HepG2 (cell line): ENCODE data around the gene CD19. TPM values are rescaled to one million over a fixed set of nuclear protein-coding genes. Genes with fewer than 3 reads are reported as not detected.

Experiments
- ATAC-seq: fragments of 200-7000 bp; cut with Tn5 transposase; 3 replicates; pipeline ENCODE4 v1.9.1; 2020; ENCODE audit warnings: mild to moderate bottlenecking, moderate library complexity
- BruUV-seq: library from RNA; stranded (reverse); fragments of 400-500 nt; replicated peaks from 2 replicates; lab custom pipeline; 2021; lab: Mats Ljungman, UMichigan
- CTCF ChIA-PET: fragments of 300-600 bp; formaldehyde crosslinking; extraction: SDS; loops from one replicate; lab custom pipeline; 2021; ENCODE audit warnings: low total read pairs, inconsistent platforms, low intra/inter-chr PET ratio; lab: Yijun Ruan, JAX
- POLR2A ChIA-PET: fragments of 350-600 bp; sonication (Branson Sonifier 250); formaldehyde crosslinking; loops from one replicate; lab custom pipeline; 2020; ENCODE audit warnings: antibody characterized with exemption, inconsistent platforms; lab: Yijun Ruan, JAX
- DNase-seq: peaks from one replicate; pipeline ENCODE4 v3.0.0-alpha.2; 2015; ENCODE audit warnings: low spot score
- FAIRE-seq: peaks from 3 replicates; lab custom pipeline; 2011; peaks lifted over from hg19 to GRCh38; lab: Jason Lieb, UNC
- H2AFZ ChIP-seq: one replicate; pipeline ENCODE4 v1.6.1; 2011; ENCODE audit warnings: low read length, inconsistent platforms
- H3K27ac ChIP-seq: fragments of 300-600 bp; 3 replicates; pipeline ENCODE4 v1.8.0; 2011; ENCODE audit warnings: mixed run types, mild to moderate bottlenecking, mixed read lengths, low read length, inconsistent platforms; ENCODE audit not compliant: insufficient read depth; ENCODE audit errors: extremely low read length
- H3K27me3 ChIP-seq, 2 experiments: fragments of 200-600 bp in 1 of 2; 2 replicates in 1 of 2; 3 replicates in 1 of 2; pipeline versions ENCODE4 v1.6.0 to v1.8.0; 2011; ENCODE audit warnings: low read length in 2 of 2, mild to moderate bottlenecking in 2 of 2, moderate library complexity in 2 of 2, inconsistent platforms in 1 of 2; ENCODE audit not compliant: insufficient read depth in 2 of 2, control insufficient read depth in 1 of 2
- H3K36me3 ChIP-seq, 2 experiments: fragments of 200-600 bp in 1 of 2; replicated peaks in 1 of 2; 2 replicates in 1 of 2; 3 replicates in 1 of 2; pipeline versions ENCODE4 v1.5.1 to v1.8.0; 2011; ENCODE audit warnings: low read length in 2 of 2, inconsistent platforms in 1 of 2; ENCODE audit not compliant: insufficient read depth in 2 of 2, control insufficient read depth in 1 of 2
- H3K4me1 ChIP-seq: 2 replicates; pipeline ENCODE4 v1.5.1; 2012; ENCODE audit warnings: low read length, inconsistent platforms; ENCODE audit not compliant: insufficient read depth
- H3K4me2 ChIP-seq: 2 replicates; pipeline ENCODE4 v1.6.0; 2011; ENCODE audit warnings: low read depth, low read length, inconsistent platforms
- H3K4me3 ChIP-seq, 3 experiments: fragments of 200-600 bp in 1 of 3; sonication (generic), shearing (Covaris generic) in 1 of 3; replicated peaks in 1 of 3; 2 replicates each; pipeline ENCODE4 v1.5.1; 2011 to 2016; ENCODE audit warnings: low read length in 3 of 3, inconsistent platforms in 2 of 3, low read depth in 2 of 3, mild to moderate bottlenecking in 2 of 3, control low read depth in 1 of 3, mixed read lengths in 1 of 3; ENCODE audit not compliant: insufficient read depth in 1 of 3
- H3K79me2 ChIP-seq: one replicate; pipeline ENCODE4 v1.6.1; 2011; ENCODE audit warnings: low read length, inconsistent platforms; ENCODE audit not compliant: insufficient read depth
- H3K9ac ChIP-seq: 2 replicates; pipeline ENCODE4 v1.6.0; 2011; ENCODE audit warnings: mild to moderate bottlenecking, low read depth, low read length, inconsistent platforms; ENCODE audit not compliant: insufficient read depth
- H3K9me3 ChIP-seq: 2 replicates; pipeline ENCODE4 v1.5.1; 2012; ENCODE audit warnings: mild to moderate bottlenecking, low read length
- H4K20me1 ChIP-seq: 2 replicates; pipeline ENCODE4 v1.6.0; 2011; ENCODE audit warnings: inconsistent platforms, mild to moderate bottlenecking, low read length, moderate library complexity; ENCODE audit not compliant: insufficient read depth
- EZH2 ChIP-seq: conservative IDR thresholded peaks from 2 replicates; pipeline ENCODE4 v1.6.1; 2012; ENCODE audit warnings: mild to moderate bottlenecking, low read depth, low read length, moderate library complexity
- WGBS: methylation state at CpG from one replicate; pipeline ENCODE4 v1.1.6; 2017; ENCODE audit warnings: low lambda C conversion rate; 5-methylcytosine and 5-hydroxymethylcytosine counted together
- in situ Hi-C: cut with HindIII; loops from 2 replicates; pipeline ENCODE4 v1.10.0; 2017; ENCODE audit warnings: low pct_unique_long_range_greater_than_20kb; ENCODE audit not compliant: extremely low pct_ligation_motif_present
- intact Hi-C: fragments of 100-400 bp; cut with micrococcal nuclease; formaldehyde crosslinking; loops from one replicate; pipeline ENCODE4 v1.10.0; 2022; ENCODE audit not compliant: unreplicated experiment
- polyA plus RNA-seq, 8 experiments: library from polyadenylated mRNA; depleted of rRNA in 3 of 8; stranded (reverse) in 7 of 8; unstranded in 1 of 8; fragments of >200 nt; fragmentation: Illumina TruSeq in 4 of 8; extraction: Trizol in 4 of 8; gene quantifications; 2 replicates each; pipeline versions ENCODE4 v1.2.1 to v1.2.3, GENCODE V29; 2011 to 2016; ENCODE audit warnings: low read depth in 4 of 8, missing spikeins in 1 of 8, mixed read lengths in 1 of 8; ENCODE audit not compliant: insufficient read depth in 1 of 8
- total RNA-seq, 5 experiments: library from RNA; depleted of rRNA; stranded (reverse); fragments of >200 nt; fragmentation: Illumina TruSeq; extraction: Trizol; gene quantifications; 2 replicates each; pipeline ENCODE4 v1.2.3, GENCODE V29; 2016; ENCODE audit warnings: low read depth in 1 of 5
- TF ChIP-seq, protein P1 (sequence below): sonication (generic); formaldehyde crosslinking; IDR thresholded peaks from 2 replicates; pipeline ENCODE4 v1.5.1; 2020; ENCODE audit warnings: mild to moderate bottlenecking, missing genetic modification reagents, moderate library complexity

The CD19 gene
- total and polyA plus RNA-seq, 2 of the 13 experiments (the other 11 are each of a cell fraction or from before 2014, with no cell fraction given) = 0.55 to 1.1 TPM

DNA sequence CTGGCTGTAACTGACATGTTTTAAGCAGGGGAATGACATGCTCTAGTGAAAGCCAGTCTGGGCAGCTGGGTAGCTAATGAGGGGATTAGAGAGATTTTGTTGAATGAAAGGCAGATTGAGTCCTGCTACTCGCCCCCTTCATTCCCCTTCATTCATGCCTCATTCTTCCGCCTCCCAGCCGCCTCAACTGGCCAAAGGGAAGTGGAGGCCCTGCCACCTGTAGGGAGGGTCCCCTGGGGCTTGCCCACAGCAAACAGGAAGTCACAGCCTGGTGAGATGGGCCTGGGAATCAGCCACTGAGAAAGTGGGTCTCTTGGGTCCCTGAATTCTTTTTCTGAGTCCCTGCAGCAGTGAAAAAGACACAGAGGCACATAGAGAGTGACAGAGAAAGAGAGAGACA, 1.1 kb upstream of the CD19 start:
- H4K20me1 ChIP-seq = no peaks in the 10 kb centered on the region
- ATAC-seq (no peak), FAIRE-seq (no peak), DNase-seq (no peak)
- ChIA-PET POLR2A (no interaction called here), CTCF (no interaction called here)
- no peak overlapping the region for H3K4me2 ChIP-seq
- no peak overlapping the region for H2AFZ ChIP-seq
- TF ChIP-seq, protein P1, sequence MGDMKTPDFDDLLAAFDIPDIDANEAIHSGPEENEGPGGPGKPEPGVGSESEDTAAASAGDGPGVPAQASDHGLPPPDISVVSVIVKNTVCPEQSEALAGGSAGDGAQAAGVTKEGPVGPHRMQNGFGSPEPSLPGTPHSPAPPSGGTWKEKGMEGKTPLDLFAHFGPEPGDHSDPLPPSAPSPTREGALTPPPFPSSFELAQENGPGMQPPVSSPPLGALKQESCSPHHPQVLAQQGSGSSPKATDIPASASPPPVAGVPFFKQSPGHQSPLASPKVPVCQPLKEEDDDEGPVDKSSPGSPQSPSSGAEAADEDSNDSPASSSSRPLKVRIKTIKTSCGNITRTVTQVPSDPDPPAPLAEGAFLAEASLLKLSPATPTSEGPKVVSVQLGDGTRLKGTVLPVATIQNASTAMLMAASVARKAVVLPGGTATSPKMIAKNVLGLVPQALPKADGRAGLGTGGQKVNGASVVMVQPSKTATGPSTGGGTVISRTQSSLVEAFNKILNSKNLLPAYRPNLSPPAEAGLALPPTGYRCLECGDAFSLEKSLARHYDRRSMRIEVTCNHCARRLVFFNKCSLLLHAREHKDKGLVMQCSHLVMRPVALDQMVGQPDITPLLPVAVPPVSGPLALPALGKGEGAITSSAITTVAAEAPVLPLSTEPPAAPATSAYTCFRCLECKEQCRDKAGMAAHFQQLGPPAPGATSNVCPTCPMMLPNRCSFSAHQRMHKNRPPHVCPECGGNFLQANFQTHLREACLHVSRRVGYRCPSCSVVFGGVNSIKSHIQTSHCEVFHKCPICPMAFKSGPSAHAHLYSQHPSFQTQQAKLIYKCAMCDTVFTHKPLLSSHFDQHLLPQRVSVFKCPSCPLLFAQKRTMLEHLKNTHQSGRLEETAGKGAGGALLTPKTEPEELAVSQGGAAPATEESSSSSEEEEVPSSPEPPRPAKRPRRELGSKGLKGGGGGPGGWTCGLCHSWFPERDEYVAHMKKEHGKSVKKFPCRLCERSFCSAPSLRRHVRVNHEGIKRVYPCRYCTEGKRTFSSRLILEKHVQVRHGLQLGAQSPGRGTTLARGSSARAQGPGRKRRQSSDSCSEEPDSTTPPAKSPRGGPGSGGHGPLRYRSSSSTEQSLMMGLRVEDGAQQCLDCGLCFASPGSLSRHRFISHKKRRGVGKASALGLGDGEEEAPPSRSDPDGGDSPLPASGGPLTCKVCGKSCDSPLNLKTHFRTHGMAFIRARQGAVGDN = 0 out of 2 replicates have a peak, but pooled peaks have one; percentile 17
- no peak for TF ChIP-seq EZH2
- no peaks in the 10 kb centered on the region for H3K79me2 ChIP-seq
- H3K27ac ChIP-seq = no peak overlapping the region
- no peak overlapping the region for H3K9ac ChIP-seq
- 56% methylated on average over 3 of the region's 3 CpGs for WGBS
- intact Hi-C loops (no loop called here), in situ Hi-C loops (no loop called here)
- H3K4me1 ChIP-seq = peaks cover 68% of the 10 kb centered on the region
- BruUV-seq = no TSS peak
- no peak overlapping the region for H3K4me3 ChIP-seq
- no peaks in the 10 kb centered on the region for H3K36me3 ChIP-seq
- no peaks in the 10 kb centered on the region for H3K9me3 ChIP-seq
- no peaks in the 10 kb centered on the region for H3K27me3 ChIP-seq
